HCEC 1CT (cell line): ENCODE results near the gene ECSIT.

Experiments used
- DNase-seq: peaks from one replicate; pipeline ENCODE4 v3.0.0-alpha.2; 2017

The ECSIT gene

DNA sequence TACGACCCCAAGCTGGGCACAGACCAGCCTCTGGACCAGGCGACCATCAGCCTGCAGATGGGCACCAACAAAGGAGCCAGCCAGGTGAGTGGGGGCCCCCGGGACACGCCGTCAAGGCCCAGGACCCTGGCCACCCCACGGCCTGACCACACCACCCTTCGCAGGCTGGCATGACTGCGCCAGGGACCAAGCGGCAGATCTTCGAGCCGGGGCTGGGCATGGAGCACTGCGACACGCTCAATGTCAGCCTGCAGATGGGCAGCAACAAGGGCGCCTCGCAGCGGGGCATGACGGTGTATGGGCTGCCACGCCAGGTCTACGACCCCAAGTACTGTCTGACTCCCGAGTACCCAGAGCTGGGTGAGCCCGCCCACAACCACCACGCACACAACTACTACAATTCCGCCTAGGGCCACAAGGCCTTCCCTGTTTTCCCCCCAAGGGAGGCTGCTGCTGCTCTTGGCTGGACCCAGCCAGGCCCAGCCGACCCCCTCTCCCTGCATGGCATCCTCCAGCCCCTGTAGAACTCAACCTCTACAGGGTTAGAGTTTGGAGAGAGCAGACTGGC is 20.5 kb upstream of the ECSIT start:
- no peak for DNase-seq

DNA sequence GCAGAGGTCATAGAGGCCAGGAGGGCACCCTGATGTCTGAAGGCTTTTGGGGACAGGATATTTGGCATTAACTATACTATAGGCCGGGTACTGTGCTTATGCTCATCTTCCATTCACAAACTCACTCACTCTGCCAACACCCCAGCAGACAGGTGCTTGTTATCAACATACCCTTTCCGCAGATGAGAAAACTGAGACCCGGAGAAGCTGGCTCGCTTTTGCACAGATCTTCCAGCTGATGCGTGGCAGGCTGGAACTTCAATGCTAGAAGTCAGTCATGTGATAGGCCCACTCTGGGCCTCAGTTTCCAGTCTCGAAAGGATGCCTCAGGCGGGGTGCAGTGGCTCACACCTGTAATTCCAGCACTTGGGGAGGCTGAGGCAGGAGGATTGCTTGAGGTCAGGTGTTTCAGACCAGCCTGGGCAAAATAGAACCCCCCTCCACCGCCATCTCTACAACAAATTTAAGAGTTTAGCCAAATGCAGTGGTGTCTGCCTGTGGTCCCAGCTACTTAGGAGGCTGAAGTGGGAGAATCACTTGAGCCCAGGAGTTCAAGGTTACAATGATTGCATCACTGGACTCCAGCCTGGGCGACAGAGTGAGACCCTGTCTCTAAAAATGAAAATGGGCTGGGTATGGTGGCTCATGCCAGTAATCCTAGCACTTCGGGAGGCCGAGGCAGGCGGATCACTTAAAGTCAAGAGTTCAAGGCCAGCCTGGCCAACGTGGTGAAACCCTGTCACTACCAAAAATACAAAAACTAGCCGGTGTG is 19.2 kb upstream of the ECSIT start:
- DNase-seq = no peak

DNA sequence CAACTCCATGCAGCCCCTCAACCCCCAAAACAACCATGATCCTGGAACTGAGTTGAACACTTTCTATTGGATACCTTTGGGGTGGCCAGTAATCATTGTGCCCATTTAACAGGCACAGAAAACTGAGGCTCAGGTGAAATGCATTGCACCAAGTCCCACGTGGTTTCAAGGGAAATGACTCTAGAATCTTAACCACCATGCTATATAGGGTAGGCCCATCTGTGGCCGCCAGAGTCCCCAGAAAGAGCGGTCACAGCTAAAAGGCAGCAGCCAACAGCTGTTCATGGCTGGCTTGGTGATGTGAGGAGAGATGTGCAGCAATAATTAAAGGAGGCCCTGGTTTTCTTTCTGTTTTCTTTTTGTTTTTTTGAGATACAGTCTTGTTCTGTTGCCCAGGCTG is 12.3 kb upstream of the ECSIT start:
- no peak for DNase-seq

DNA sequence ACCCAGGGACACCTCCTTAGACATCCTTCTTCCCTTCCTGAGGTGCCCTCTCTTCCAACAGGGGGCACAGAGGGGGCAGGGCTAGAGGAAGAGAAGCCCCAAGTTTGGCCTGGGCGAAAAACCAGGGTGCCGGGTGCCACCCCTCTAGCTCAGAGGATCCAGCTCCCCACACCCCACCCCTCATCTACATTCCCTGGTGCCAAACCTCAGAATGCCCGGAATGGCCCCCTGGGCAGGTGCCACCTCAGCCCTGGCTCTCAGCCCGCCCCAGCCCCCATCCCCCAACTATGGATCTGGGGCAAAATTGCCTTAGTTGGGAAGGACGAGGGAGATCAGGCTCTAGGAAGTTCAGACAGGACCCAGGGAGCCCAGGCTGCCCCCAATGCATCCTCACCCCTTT is 11.7 kb upstream of the ECSIT start:
- no peak for DNase-seq

DNA sequence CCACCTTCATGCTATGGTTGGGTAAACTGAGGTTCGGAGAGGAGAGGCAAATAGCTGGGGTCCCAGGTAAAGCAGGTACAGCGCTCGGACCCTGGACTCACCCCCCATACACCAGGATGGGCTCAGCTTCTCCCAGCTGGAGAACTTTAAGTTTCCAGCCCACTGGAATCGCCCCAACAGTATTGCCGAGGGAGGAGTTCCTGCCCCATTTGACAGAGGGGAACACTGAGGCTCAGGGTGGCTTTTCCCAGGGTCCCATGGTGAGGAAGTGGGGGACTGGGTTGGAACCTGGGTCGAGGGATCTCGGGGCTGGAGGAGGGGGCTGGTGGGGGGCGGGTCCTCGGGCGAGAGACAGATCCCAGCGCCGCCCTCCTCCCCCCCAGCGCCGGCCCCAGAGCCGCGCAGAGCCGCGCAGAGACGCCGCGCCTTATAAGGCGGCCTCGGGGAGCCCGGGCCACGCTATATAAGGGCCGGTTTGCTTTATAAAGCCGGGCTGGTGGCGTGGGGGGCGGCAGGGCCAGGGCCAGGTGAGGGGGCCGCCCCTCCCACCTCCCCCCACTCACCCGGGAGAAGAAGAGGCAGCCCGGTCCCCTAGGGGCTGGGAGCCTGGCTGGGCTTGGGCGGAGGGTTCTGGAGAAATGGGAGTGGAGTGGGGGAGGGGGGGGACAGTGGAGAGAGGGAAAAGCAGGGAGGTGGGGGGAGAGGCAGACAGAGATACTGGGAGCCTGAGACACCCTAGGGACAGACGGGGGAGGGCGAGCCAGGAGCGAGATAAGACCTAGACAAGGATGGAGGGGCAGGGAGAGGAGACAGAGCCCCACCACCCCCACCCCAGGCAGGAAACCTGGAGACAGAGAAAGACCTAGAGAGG is 10.8 kb upstream of the ECSIT start:
- no peak for DNase-seq

DNA sequence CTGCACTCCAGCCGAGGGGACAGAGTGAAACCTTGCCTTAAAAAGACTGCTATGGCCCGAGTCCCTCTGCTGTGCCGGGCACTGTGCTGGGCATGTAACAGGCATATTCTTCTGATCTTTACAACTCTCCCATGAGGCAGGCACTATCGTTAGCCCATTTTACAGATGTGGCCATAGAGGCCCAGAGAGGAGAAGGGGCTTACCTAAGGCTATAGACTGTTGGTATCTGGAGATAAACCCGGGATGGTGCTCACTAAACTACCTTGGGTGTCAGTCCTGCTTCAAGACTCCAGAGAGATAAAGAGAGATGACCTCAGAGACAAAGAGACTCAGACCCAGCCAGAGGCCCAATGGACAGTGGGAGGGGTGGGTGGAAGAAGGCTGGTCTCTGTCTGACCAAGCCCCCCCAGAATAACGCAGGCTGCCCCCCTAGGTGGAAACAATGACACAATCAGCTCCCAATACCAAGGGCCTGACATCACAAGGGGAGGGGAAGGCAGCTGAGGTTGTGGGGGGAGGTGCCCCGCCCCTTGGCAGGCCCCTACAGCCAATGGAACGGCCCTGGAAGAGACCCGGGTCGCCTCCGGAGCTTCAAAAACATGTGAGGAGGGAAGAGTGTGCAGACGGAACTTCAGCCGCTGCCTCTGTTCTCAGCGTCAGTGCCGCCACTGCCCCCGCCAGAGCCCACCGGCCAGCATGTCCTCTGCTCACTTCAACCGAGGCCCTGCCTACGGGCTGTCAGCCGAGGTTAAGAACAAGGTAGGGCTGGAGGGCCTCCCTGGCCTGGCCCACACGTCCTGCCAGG is 9.5 kb upstream of the ECSIT start, which contains the start of gene CNN1:
Gene CNN1 (plus strand): TSS at position 620 of the 805 bp plus-strand sequence. CDS start 77 bp downstream, at position 697.
- DNase-seq = peak; percentile 63

DNA sequence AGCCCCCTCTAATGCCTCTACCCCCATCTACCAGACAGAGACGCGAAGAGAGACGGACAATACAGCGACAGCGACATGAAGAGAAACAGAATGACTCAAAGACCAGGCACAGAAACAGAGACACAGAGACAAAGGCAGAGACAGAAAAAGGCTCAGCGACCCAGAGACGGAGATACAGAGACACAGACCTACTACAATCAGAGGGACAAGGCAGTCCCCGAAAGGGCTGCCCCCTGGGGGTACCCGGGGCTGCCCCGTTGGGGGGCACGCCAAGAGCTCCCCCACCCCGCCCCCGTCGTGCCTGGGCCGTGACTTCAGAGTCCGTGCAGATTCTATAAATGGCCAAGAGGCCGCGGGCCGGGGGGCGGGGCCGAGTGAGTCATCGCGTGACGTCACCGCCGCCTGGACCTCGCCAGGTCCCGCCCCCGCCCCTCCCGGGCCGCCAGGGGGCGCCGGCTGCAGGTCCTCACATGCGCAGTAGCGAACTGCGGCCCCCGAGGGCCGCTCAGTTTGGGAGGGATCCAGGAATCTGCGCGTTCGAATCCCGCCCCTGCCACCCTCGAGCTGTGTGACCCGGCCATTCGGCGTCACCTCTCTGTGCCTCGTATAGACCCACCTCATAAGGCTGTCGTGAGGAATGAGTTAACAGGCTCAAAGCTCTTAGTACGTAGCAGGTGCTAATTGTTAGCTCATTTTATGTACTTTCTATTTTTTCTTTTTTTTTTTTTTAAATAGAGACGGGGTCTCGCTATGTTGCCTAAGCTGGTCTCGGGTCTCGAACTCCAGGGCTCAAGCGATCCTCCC is 7.1 kb upstream of the ECSIT start:
- peak; percentile 85 for DNase-seq

DNA sequence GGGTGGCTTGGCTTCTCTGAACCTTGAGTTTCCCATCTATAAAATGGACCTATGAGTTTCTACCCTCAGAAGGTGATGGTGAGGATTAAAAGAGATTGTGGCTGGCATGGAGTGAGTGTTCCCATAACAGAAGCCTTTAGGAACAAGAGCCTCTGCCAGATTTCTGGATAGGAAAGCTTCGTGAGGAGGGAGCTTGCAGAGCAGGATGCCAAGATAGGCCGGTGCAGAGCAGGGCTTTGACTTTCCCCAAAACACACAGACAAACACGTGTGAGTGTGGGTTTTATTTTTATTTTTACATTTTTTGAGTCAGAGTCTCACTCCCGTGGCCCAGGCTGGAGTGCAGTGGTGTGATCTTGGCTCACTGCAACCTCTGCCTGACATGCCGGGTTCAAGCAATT is 6.0 kb upstream of the ECSIT start:
- no peak for DNase-seq

DNA sequence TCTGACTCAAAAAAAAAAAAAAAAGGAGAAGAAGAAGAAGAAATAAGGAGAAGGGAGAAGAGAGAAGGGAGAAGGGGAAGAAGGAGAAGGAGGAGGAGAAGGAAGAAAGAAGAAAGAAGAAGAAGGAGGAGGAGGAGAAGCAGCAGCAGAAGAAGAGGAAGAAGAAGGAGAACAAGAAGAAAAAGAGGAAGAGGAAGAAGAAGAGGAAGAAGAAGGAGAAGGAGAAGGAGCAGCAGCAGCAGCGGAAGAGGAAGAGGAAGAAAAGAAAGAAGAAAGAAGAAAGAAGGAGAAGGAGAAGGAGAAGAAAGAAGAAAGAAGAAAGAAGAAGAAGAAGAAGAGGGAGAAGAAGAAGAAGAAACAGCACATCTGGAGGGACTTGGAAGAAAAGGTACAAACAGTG is 5.6 kb upstream of the ECSIT start:
- no peak for DNase-seq

DNA sequence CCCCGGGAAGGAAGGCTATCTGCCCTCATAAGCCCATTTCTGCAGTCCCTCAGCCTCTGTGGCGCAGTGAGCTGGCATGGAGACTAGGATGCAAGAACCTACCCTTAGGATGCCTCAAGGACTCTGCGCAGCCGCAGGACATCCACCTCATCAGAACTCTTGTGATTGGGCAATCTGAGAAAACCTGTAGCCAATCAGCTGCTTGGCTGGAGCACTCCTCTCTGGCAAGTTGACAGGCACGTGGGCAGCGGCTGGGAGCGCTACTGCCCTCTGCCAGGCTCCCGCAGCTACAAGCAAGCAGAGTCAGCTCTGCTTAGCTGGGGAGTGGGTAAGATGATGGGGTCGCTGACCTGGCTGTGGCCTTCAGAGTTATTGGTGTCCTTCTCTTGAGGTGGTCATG is 1.5 kb upstream of the ECSIT start:
- DNase-seq = peak; percentile 37

DNA sequence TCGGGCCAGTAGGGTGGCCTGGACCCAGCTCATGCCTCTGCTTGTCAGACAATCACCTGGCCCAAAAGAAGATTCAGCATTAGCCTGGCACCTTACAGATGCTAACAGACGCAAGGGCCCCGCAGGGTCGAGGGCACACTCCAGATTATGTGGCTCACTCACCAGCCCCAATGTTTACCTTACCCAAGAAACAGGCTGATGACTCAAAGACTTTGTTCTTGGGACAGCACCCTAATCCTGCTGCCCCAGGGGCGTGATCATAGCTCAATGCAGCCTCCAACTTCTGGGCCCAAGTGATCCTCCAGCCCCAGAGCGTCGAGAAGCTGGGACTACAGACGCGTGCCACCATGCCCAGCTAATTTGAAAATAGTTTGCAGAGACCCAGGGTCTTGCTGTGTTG is 9.8 kb downstream of the ECSIT start:
- no peak for DNase-seq

DNA sequence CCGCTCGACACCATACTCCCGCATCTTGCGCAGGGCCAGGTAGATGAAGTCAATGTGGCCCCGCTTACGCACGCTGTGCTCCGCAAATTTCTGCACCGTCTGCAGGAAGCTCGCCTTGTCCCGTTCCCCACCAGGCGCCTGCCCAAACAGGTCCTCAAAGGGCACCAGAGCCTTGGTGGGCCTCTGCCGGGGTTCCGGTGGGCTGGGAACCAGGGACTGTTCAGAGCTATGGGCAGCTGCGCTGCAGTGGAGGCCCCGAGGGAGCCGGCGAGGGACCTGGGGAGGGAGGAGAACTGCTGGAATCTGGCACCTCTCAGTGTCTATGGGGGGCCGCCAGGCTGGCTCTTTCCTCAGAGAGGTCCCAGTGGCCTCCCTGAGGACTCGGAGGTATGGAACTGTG is 15.0 kb downstream of the ECSIT start:
- no peak for DNase-seq

DNA sequence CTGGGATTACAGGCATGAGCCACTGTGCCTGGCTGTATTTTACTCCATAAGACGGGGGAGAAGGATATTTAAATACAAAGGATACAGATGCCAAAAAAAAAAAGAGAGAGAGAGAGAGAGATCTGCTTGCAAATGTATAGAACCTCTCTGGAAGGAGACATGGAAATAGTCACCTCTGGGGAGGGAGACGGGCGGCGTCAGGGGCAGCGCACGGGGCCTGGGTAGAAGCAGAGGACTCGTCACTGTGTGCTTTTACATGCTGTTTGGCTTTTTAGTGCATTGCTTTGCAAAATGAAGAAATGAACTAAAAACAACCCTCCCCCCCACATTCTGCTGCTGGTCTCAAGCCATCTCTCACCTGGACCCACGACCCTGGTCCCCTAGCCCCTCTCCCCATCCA is 18.5 kb downstream of the ECSIT start:
- DNase-seq = no peak

DNA sequence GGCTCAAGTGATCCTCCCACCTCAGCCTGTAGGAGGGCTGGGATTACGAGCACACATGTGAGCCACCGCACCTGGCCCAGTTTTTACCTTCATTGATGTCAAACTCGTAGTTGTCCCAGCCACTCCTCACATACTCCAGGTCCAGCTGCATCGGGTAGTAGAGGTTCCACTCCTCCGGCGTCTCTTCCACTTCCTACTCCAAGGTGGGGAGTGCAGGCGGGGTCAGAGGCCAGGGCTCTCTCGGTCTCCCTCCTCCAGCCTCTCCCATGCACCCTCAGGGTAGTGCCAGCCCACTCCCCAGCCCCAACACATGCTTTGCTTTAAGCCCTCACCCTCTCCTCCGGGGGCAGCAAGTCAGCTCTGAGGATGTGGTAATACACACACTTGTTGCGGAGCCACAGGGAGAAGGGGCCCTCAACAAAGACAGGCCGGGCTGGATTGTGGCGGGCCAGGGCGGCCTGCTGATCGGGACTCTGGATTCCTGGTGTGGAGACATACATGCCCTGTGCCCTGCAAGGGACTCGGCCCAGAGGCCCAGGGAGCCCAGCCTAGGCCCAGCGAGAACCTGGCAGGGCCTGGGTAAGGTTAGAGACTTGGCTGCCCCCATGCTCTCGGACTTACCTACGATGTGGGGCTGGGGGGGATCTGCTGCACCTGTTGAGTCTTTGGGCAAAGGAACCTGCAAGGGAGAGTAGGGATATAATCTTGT is 21.4 kb downstream of the ECSIT start:
- no peak for DNase-seq

DNA sequence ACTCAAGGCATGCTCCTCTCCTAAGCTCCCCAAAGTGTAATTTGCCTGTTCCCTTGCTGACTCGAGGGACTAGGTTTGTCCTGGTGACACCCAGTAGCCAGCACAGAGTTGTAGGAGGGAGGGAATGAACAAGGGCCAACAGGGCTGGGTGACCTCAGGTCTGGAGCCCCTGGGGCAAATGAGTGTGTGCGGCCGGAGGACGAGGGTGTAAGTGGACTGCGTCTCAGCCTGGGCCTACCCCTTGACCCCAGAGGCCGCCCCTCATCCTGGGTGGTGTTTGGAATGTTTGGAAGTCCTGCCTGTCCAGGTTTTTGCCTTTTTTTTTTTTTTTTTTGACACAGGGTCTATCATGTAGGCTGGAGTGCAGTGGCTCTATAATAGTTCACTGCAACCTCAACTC is 22.0 kb downstream of the ECSIT start:
- no peak for DNase-seq

DNA sequence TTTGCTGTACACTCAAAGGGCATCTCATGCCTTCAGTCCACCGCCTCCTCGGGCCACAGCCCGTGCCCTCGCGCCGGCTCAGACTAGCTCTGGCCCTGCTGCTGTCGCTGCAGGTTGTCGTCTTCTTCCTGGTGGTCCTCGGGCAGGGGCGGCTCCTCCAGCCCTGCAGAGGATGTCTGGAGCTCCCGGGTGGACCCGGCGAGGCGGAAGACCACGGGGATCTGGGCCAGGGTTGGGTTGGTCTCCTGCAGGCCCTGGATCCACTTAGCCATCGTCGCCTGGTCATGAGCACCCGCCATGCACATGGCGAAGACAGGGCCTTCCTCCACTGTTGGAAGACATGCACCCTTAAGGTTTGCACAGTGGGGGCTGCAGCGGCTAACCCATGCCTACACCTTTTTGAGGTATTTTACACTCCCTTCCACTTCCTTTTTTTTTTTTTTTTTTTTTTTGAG is 22.8 kb downstream of the ECSIT start:
- no peak for DNase-seq

DNA sequence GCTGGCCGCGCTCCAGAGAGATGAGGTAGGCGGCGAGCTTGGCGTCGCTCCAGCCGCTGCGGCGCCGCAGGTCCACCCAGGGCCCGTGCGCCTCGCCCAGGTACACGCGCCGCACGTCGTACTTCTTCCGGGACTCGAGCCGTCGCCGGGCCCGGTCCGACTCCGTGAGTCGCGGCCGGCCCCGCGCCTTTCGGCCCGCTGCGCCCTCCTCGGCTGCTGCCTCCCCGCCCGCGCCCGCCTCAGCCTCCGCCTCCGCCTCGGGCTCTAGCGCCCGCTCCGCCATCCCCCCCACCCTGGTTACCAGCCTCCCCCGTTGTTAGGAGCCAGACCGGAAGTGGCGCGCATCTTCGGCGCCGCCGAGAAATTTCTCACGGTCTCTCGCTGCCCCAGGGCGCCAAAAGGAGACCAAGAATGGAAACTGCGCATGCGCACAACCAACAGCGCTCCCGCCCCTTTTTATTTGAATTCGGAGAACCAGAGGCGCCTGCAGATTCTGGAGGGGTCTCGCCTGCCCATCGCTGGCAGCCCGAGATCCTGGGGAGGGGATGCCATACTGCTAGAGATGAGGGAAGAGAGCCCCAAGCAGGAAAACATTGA is 23.3 kb downstream of the ECSIT start, which contains the start of gene ZNF653:
Gene ZNF653 (minus strand): TSS at position 336 of the 597 bp plus-strand sequence. CDS start 53 bp downstream, at position 283.
- DNase-seq = peak; percentile 92

DNA sequence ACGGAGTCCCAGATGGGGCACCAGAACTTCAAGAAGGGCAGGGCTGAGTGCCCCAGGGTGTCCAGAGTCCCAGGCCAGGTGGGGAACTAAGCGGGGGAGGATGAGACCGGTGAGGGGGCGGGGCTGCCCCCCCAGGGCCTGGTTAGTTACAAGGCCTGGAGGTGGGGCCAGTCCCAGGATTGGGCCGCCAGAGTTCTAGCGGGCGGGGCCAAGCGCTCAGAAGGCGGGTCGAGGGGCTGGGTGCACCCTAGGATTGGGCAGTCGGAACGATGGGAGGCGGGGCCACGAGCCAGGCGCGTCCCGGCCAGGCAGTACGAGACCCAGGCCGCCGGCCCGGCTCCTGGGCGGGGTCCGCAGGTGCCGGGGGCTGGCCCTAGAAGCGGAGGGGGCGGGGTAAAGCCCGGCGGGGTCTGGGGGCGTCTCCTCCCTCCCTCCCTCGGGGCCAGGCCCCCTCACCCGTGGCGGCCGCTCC is 23.9 kb downstream of the ECSIT start:
- DNase-seq = peak; percentile 92

DNA sequence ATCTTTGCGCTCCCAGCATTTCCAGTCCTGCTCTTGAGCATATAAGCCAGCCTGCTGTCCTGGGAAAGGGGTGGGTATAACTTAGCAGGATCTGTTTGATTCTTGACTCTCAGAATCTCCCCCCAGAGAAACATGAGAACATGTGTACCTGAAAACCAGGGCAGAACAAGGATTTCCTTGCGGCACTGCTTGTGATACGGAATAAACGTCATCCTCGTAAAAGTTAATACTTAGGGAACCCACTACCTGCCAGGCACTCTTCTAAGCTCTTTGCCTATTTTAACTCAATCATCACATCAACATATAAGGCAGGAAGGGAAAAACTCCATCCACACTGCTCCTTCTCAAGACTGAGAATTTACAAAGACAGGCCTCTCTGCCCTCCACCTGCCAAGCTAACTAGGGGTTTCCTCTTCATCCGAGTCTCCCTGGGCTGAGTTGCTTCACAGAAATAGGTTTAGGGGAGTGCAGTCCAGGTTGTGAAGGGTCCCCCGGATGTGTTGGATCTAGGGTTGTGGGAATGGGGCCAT is 24.4 kb downstream of the ECSIT start:
- DNase-seq = no peak

DNA sequence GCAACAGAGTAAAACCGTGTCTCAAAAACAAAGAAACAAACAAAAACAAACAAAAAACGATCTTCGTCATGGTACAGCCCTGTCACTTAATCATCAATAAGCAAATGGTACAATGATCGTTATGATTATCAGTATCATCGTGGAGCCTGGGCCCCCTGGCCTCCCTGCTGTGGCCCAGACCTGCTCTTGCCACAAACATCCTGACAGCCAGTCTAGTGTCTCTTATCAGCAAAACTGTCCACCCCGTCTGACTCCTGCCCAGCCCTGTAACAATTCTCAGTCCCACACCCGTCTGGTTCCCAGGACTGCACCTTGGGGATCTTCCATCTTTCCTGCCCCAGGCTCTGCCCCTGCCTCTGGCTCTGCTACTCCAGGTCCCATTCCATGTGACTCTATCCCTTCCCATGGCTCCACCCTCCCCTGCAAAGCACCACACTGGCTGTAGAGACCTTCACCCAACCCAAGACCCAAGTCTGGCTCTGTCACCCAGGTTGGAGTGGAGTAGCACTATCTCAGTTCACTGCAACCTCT is 29.0 kb downstream of the ECSIT start:
- DNase-seq = no peak
